SK-N-DZ (cell line): Measurements from ENCODE around the gene ERMARD. TPM values are rescaled to one million over a fixed set of nuclear protein-coding genes. Genes with fewer than 3 reads are reported as not detected.

Experiments
- DNase-seq: peaks from one replicate; pipeline ENCODE4 v3.0.0-alpha.2; 2015; ENCODE audit warnings: low spot score
- polyA plus RNA-seq, 2 experiments: library from polyadenylated mRNA; depleted of rRNA; stranded (reverse); fragments of >200 nt; gene quantifications; 2 replicates each; pipeline ENCODE4 v1.2.3, GENCODE V29; 2014

ERMARD gene
- 19.6 and 35.9 TPM in 2 replicates for polyA plus RNA-seq (2014; cell fraction: cytosol; rRNA removed)
- polyA plus RNA-seq (2014; cell fraction: nucleus; rRNA removed): 56.0 and 67.8 TPM in 2 replicates

GRCh38 chr6:169751242-169752073 lies at the start of gene ERMARD, which contains the start of gene DYNLT2:
TSS of gene ERMARD (plus strand) at chr6:169751622. CDS start at chr6:169751658, 36 bp downstream.
TSS of gene DYNLT2 (minus strand) at chr6:169751572. CDS start at chr6:169751458, 114 bp downstream.
- peak; percentile 94 for DNase-seq

GRCh38 chr6:169701954-169702839 lies 49.2 kb upstream of the ERMARD start, which contains the start of the genes C6orf120 and WDR27:
TSS of gene C6orf120 (plus strand) at chr6:169702126. CDS start at chr6:169702460, 334 bp downstream.
TSS of gene WDR27 (minus strand) at chr6:169702029. CDS start at chr6:169689005, 13,024 bp downstream.
- peak; percentile 95 for DNase-seq

GRCh38 chr6:169702840-169703246 lies 48.6 kb upstream of the ERMARD start:
- no peak for DNase-seq

GRCh38 chr6:169707772-169708171 lies 43.6 kb upstream of the ERMARD start:
- no peak for DNase-seq

- DNase-seq: no peak
These were observed 42.1 kb upstream of the ERMARD start for GRCh38 chr6:169709293-169709692.

- DNase-seq: no peak
These were observed 41.4 kb upstream of the ERMARD start for GRCh38 chr6:169710009-169710408.

GRCh38 chr6:169714178-169714577 lies 37.2 kb upstream of the ERMARD start:
- no peak for DNase-seq

- no peak for DNase-seq
These were observed 36.8 kb upstream of the ERMARD start for GRCh38 chr6:169714595-169714994.

- DNase-seq: no peak
These were observed 32.3 kb upstream of the ERMARD start for GRCh38 chr6:169719117-169719516.

GRCh38 chr6:169720207-169720855 lies 31.1 kb upstream of the ERMARD start:
- DNase-seq: no peak

- DNase-seq: no peak
These were observed 28.8 kb upstream of the ERMARD start for GRCh38 chr6:169722362-169723199.

- DNase-seq: peak; percentile 31
These were observed 28.1 kb upstream of the ERMARD start for GRCh38 chr6:169723200-169723909.

- no peak for DNase-seq
These were observed 27.4 kb upstream of the ERMARD start for GRCh38 chr6:169723991-169724493.

GRCh38 chr6:169724494-169725124 lies 26.8 kb upstream of the ERMARD start, which contains the start of gene PHF10:
TSS of gene PHF10 (minus strand) at chr6:169724500. CDS start at chr6:169723931, 569 bp downstream.
- peak; percentile 80 for DNase-seq

GRCh38 chr6:169725125-169726048 lies 26.0 kb upstream of the ERMARD start:
- DNase-seq: peak; percentile 68

GRCh38 chr6:169726049-169726400 lies 25.4 kb upstream of the ERMARD start:
- DNase-seq: no peak

GRCh38 chr6:169726963-169727362 lies 24.5 kb upstream of the ERMARD start:
- no peak for DNase-seq

- no peak for DNase-seq
These were observed 21.5 kb upstream of the ERMARD start for GRCh38 chr6:169729961-169730360.
